CD4-positive, CD25-positive, alpha-beta regulatory T cell (primary cell): Measurements from ENCODE around the gene CRACR2B. TPM values are rescaled to one million over a fixed set of nuclear protein-coding genes. Genes with fewer than 3 reads are reported as not detected.
A peak's percentile ranks its signal among the peaks of the same experiment; 100 is the strongest.

Experiments
- ATAC-seq, 2 donors: fragments of 150-1000 bp; cut with Tn5 transposase; one replicate each; pipeline ENCODE4 v1.10.0; 2021; ENCODE audit warnings: low read depth in 2 of 2, moderate number of reproducible peaks in 2 of 2, moderate library complexity in 1 of 2
- DNase-seq, 3 donors: peaks; one replicate each; pipeline versions ENCODE4 v3.0.0 to v3.0.0-alpha.2; 2012 to 2022; ENCODE audit warnings: mixed read lengths in 1 of 3
- H3K27ac ChIP-seq: one replicate; pipeline ENCODE4 v1.7.0; 2013; ENCODE audit warnings: mild to moderate bottlenecking, low read length; ENCODE audit not compliant: insufficient read depth, poor library complexity, severe bottlenecking
- H3K27me3 ChIP-seq: one replicate; pipeline ENCODE4 v1.7.0; 2013; ENCODE audit warnings: low read length; ENCODE audit not compliant: control insufficient read depth, insufficient read depth
- H3K36me3 ChIP-seq: one replicate; pipeline ENCODE4 v1.7.0; 2013; ENCODE audit warnings: mild to moderate bottlenecking, low read length, moderate library complexity; ENCODE audit not compliant: control insufficient read depth, insufficient read depth
- H3K4me1 ChIP-seq: 2 replicates; pipeline ENCODE4 v1.7.0; 2013; ENCODE audit warnings: mild to moderate bottlenecking, low read length; ENCODE audit not compliant: insufficient read depth, control insufficient read depth, poor library complexity, severe bottlenecking
- H3K4me3 ChIP-seq: one replicate; pipeline ENCODE4 v1.7.0; 2013; ENCODE audit warnings: low read depth, mild to moderate bottlenecking, low read length, moderate library complexity
- H3K9me3 ChIP-seq, 2 experiments: 1 replicate in 1 of 2; 2 replicates in 1 of 2; pipeline ENCODE4 v1.7.0; 2013; ENCODE audit warnings: low read length in 2 of 2, mild to moderate bottlenecking in 1 of 2, moderate library complexity in 1 of 2; ENCODE audit not compliant: control insufficient read depth in 2 of 2
- H3K27ac Mint-ChIP-seq, 3 donors: one replicate each; pipeline ENCODE4 v1.8.0; 2020 to 2022; ENCODE audit warnings: mild to moderate bottlenecking in 3 of 3, mixed read lengths in 3 of 3, moderate library complexity in 2 of 3
- H3K27me3 Mint-ChIP-seq: one replicate; pipeline ENCODE4 v1.8.0; 2022; ENCODE audit warnings: mild to moderate bottlenecking, mixed read lengths
- H3K36me3 Mint-ChIP-seq: one replicate; pipeline ENCODE4 v1.8.0; 2020; ENCODE audit warnings: mixed read lengths
- H3K4me1 Mint-ChIP-seq, 4 donors: one replicate each; pipeline ENCODE4 v1.8.0; 2020 to 2022; ENCODE audit warnings: mixed read lengths in 4 of 4, mild to moderate bottlenecking in 1 of 4
- H3K4me3 Mint-ChIP-seq, 4 donors: one replicate each; pipeline ENCODE4 v1.8.0; 2020 to 2022; ENCODE audit warnings: mild to moderate bottlenecking in 4 of 4, mixed read lengths in 4 of 4, moderate library complexity in 3 of 4
- H3K9me3 Mint-ChIP-seq, 7 donors: one replicate each; pipeline ENCODE4 v1.8.0; 2020 to 2022; ENCODE audit warnings: mixed read lengths in 7 of 7, mild to moderate bottlenecking in 3 of 7, moderate library complexity in 2 of 7
- polyA plus RNA-seq, 4 donors: library from polyadenylated mRNA; unstranded; fragments of 300-500 nt; fragmentation: Illumina TruSeq; gene quantifications; one replicate each; pipeline ENCODE4 v1.2.3, GENCODE V29; 2021
- total RNA-seq: library from RNA; stranded (reverse); gene quantifications from one replicate; pipeline ENCODE4 v1.2.3, GENCODE V29; 2022

CRACR2B gene
- total RNA-seq: 1.2 TPM
- under 1 TPM in 3 of 4 donors, not detected in 1; 0.11 to 0.24 (median 0.18) TPM for polyA plus RNA-seq

GRCh38 chr11:827897-828192 is at the start of gene CRACR2B:
CRACR2B (plus strand) TSS chr11:827919; CDS start chr11:828608, 689 bp downstream.
- H3K9me3 Mint-ChIP-seq: no peaks in the 10 kb centered on the region
- ATAC-seq (no peak), DNase-seq (no peak)
- peaks cover 6% of the 10 kb centered on the region for H3K36me3 ChIP-seq
- H3K27ac Mint-ChIP-seq: no peak within 1 kb of the TSS
- H3K4me3 ChIP-seq: no peak within 1 kb of the TSS
- no peaks in the 10 kb centered on the region for H3K27me3 ChIP-seq
- H3K27me3 Mint-ChIP-seq: peaks cover 39% of the 10 kb centered on the region
- H3K9me3 ChIP-seq: no peaks in the 10 kb centered on the region
- peak within 1 kb of the TSS; percentile 77 to 91 (median 86) for H3K4me3 Mint-ChIP-seq
- H3K4me1 Mint-ChIP-seq: peaks cover 0 to 46% (median 10%) of the 10 kb centered on the region in 4 donors
- peaks cover 7% of the 10 kb centered on the region for H3K36me3 Mint-ChIP-seq
- H3K4me1 ChIP-seq: peaks cover 59% of the 10 kb centered on the region
- no peak within 1 kb of the TSS for H3K27ac ChIP-seq

- H3K27ac Mint-ChIP-seq: peak overlapping the region in 1 of 3 donors; percentile 20
- H3K27me3 Mint-ChIP-seq: no peaks in the 10 kb centered on the region
- H3K4me1 Mint-ChIP-seq: peaks cover 0 to 43% (median 5%) of the 10 kb centered on the region in 4 donors
- Histone ChIP-seq H3K4me3 (no peak overlapping the region), H3K4me1 (peaks cover 30% of the 10 kb centered on the region), H3K27me3 (no peaks in the 10 kb centered on the region), H3K27ac (no peak overlapping the region), H3K36me3 (no peaks in the 10 kb centered on the region), H3K9me3 (no peaks in the 10 kb centered on the region)
- ATAC-seq (no peak), DNase-seq (no peak)
- no peaks in the 10 kb centered on the region for H3K36me3 Mint-ChIP-seq
- peak overlapping the region; percentile 10 to 48 (median 40) for H3K4me3 Mint-ChIP-seq
- H3K9me3 Mint-ChIP-seq: no peaks in the 10 kb centered on the region
Measured at GRCh38 chr11:778976-779954, 48.5 kb upstream of the CRACR2B start.

- Mint-ChIP-seq H3K4me3 (peak overlapping the region in 3 of 4 donors; percentile 43 to 67 (median 44)), H3K27me3 (no peaks in the 10 kb centered on the region), H3K27ac (no peak overlapping the region), H3K4me1 (peaks cover 0 to 39% (median 6%) of the 10 kb centered on the region in 4 donors), H3K9me3 (no peaks in the 10 kb centered on the region), H3K36me3 (no peaks in the 10 kb centered on the region)
- Histone ChIP-seq H3K4me3 (no peak overlapping the region), H3K27me3 (no peaks in the 10 kb centered on the region), H3K27ac (no peak overlapping the region), H3K36me3 (no peaks in the 10 kb centered on the region), H3K9me3 (no peaks in the 10 kb centered on the region), H3K4me1 (peaks cover 30% of the 10 kb centered on the region)
- ATAC-seq (no peak), DNase-seq (no peak)
Measured at GRCh38 chr11:779955-780532, 47.7 kb upstream of the CRACR2B start.

GRCh38 chr11:782264-783174 is 45.2 kb upstream of the CRACR2B start:
- Mint-ChIP-seq H3K36me3 (no peaks in the 10 kb centered on the region), H3K4me3 (no peak overlapping the region), H3K27me3 (no peaks in the 10 kb centered on the region), H3K4me1 (peaks cover 0 to 31% (median 4%) of the 10 kb centered on the region in 4 donors), H3K9me3 (no peaks in the 10 kb centered on the region), H3K27ac (no peak overlapping the region)
- peaks cover 14% of the 10 kb centered on the region for H3K4me1 ChIP-seq
- DNase-seq (no peak), ATAC-seq (no peak)
- H3K36me3 ChIP-seq: no peaks in the 10 kb centered on the region
- no peak overlapping the region for H3K27ac ChIP-seq
- H3K9me3 ChIP-seq: no peaks in the 10 kb centered on the region
- H3K4me3 ChIP-seq: no peak overlapping the region
- H3K27me3 ChIP-seq: no peaks in the 10 kb centered on the region

- Mint-ChIP-seq H3K27me3 (no peaks in the 10 kb centered on the region), H3K4me1 (peaks cover 0 to 33% (median 4%) of the 10 kb centered on the region in 4 donors), H3K4me3 (no peak overlapping the region), H3K36me3 (no peaks in the 10 kb centered on the region), H3K27ac (no peak overlapping the region), H3K9me3 (no peaks in the 10 kb centered on the region)
- Histone ChIP-seq H3K27me3 (no peaks in the 10 kb centered on the region), H3K27ac (no peak overlapping the region), H3K4me3 (no peak overlapping the region), H3K4me1 (peaks cover 15% of the 10 kb centered on the region), H3K36me3 (no peaks in the 10 kb centered on the region), H3K9me3 (no peaks in the 10 kb centered on the region)
- DNase-seq (peak in 1 of 3 donors; percentile 29), ATAC-seq (peak in 1 of 2 donors; percentile 51)
Measured at GRCh38 chr11:783581-784015, 44.1 kb upstream of the CRACR2B start.

- no peak for DNase-seq
- H3K9me3 Mint-ChIP-seq: no peaks in the 10 kb centered on the region
- Histone ChIP-seq H3K27me3 (no peaks in the 10 kb centered on the region), H3K36me3 (no peaks in the 10 kb centered on the region), H3K9me3 (no peaks in the 10 kb centered on the region), H3K27ac (no peak overlapping the region), H3K4me1 (peaks cover 17% of the 10 kb centered on the region), H3K4me3 (no peak overlapping the region)
- peaks cover 0 to 24% (median 4%) of the 10 kb centered on the region in 4 donors for H3K4me1 Mint-ChIP-seq
- H3K27ac Mint-ChIP-seq: no peak overlapping the region
- H3K4me3 Mint-ChIP-seq: peak overlapping the region in 1 of 4 donors; percentile 41
- H3K36me3 Mint-ChIP-seq: no peaks in the 10 kb centered on the region
- no peak for ATAC-seq
- H3K27me3 Mint-ChIP-seq: no peaks in the 10 kb centered on the region
Measured at GRCh38 chr11:786235-787083, 41.3 kb upstream of the CRACR2B start.
